NCI-H345 treated with DMSO at 0.1 percent for 48 hours (cell line): Measurements from ENCODE around the gene TP53TG5.

Experiments
- DNase-seq: peaks from one replicate; lab custom pipeline; 2025; ENCODE audit not compliant: unreplicated experiment; lab: John Stamatoyannopoulos, UW

The TP53TG5 gene

DNA sequence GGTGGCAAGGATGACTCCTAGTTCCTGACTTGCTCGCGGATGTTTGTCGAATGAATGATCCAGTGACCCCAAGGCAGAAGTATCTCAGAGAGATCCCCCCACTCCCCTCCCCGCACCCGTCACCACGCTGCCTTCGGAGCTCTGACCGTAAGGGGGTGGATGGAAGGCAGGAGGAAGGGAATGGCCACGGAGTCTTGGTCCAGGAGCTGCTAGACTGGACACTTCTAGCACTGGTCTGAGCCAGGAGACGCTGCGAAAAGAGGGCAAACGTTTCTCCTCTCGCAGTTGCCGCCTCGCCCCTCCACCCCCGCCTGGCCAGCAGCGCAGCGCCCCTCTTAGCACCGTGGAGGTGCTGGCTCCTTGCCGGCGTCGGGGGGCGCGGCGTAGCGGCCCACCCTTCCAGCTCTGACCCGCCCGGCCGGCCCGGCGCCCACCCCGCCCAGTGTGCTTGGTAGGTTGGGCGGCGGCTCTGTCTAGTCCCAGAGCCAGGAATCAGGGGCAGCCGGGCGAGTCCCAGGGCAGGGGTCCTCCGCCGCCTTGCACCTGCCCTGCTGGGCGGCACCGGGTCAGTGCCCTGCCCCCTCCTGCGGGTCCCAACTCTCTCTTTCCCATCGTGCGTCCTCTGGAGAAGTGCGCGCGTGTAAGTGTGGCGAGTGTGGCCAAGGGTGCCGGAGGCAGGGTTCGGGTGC, 27.6 kb upstream of the TP53TG5 start:
- no peak for DNase-seq

- peak; percentile 70 for DNase-seq
Measured at GRCh38 chr20:45404438-45404837, 26.3 kb upstream of the TP53TG5 start.

GRCh38 chr20:45402946-45403345, 24.8 kb upstream of the TP53TG5 start:
- no peak for DNase-seq

DNA sequence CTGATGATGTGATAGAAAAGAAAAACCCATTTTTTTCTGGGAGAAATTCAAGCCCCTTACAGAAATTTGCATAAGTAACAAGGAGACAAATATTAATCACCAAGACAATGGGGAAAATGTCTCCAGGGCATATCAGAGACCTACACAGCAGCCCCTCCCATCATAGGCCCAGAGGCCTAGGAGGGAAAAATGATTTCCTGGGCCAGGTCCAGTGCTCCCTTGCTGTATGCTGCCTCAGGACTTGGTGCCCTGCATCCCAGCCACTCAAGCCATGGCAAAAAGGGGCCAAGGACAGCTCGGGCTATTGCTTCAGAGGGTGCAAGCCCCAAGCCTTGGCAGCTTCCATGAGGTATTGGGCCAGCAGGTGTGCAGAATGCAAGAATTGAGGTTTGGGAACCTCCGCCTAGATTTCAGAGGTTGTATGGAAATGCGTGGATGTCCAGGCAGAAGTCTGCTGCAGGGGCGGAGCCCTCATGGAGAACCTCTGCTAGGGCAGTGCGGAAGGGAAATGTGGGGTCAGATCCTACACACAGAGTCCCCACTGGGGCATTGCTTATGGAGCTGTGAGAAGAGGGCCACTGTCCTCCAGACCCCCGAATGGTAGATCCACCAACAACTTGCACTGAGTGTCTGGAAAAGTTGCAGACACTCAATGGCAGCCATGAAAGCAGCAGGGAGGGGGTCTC, 22.4 kb upstream of the TP53TG5 start:
- no peak for DNase-seq

DNA sequence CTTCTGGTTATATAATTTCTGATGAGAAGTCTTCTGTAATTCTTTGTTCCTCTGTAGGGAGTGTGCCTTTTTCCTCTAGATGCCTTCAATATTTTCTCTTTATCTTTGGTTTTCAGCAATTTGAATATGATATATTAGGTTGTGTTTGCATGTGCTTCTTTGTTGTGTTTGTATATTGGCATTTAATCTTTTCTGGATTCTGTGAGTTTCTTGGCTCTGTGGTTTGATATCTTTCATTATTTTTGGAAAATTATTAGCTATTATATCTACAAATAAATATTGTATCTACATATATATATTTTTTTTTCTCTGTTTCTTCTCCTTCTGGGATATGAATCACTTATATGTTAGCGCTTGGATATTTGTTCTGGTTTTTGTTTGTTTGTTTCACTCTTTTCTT, 20.9 kb upstream of the TP53TG5 start:
- no peak for DNase-seq

GRCh38 chr20:45395114-45395415, 16.9 kb upstream of the TP53TG5 start:
- no peak for DNase-seq

DNA sequence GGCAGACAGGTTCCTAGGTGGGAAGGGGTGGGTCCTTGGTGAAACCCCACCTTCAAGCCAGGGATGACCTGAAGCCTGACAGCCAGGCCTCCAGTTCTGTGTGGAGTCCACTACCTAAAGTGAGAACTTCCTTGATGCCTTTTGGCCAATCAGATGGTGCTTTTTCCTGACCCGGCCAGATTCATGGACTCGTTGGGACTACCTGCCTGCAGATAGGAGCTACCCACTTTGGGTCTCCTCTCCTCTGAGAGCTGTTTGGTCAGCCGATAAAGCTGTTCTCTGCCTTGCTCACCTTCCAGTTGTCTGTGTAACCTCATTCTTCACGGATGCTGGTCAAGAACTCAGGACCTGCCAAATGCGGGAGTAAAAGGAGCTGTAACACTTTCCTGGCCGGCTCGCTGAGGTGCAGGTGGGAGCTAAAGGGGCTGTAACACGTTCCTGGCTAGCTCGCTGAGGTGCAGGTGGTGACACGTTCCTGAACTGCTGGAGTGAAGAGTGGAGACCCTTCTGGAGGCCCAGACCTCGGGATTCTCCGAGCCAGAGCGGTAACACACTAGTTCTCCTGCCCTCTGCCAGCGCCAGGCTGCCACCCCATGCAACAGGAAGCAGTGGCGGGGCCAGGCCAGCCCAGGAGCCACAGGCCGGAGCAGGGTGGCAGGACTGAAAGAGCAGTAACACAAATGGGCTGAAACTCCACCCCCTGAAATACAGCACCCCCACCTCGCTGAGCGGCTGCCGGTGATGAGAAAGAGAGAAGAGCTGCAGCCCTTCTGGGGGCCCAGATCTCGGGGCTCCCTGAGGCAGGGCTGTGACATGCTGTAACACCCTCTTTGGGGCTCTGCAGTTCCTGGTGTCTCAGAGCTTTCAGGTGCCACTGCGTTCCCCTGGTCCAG, 16.3 kb upstream of the TP53TG5 start:
- no peak for DNase-seq

- peak; percentile 22 for DNase-seq
Measured at GRCh38 chr20:45392733-45393132, 14.6 kb upstream of the TP53TG5 start.

GRCh38 chr20:45391559-45391958, 13.4 kb upstream of the TP53TG5 start:
- DNase-seq = no peak

GRCh38 chr20:45390931-45391330, 12.8 kb upstream of the TP53TG5 start:
- DNase-seq = no peak

GRCh38 chr20:45387274-45387673, 9.1 kb upstream of the TP53TG5 start:
- DNase-seq = no peak

GRCh38 chr20:45377269-45377668, 856 bp downstream of the TP53TG5 start:
- DNase-seq = no peak

GRCh38 chr20:45374966-45375365, 3.2 kb downstream of the TP53TG5 start:
- DNase-seq = no peak

DNA sequence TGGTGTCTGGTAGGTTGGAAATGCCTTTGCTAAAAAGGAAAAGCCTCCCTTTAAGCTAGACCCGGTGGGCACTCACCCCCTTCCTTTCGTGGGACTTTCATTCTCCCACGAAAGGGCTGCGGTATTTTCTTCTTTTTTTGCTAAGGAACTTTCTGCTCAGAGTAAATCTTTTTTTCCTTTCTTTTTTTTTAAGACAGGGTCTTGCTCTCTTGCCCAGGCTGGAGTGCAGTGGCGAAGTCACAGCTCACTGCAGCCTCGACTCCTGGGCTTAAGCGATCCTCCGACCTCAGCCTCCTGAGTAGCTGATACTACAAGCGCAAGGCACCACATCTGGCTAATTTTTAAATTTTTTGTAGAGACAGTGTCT, 4.0 kb downstream of the TP53TG5 start:
- no peak for DNase-seq

- peak; percentile 83 for DNase-seq
Measured at GRCh38 chr20:45373353-45374100, 4.6 kb downstream of the TP53TG5 start.

GRCh38 chr20:45372646-45373352, 5.3 kb downstream of the TP53TG5 start:
- DNase-seq = no peak

- DNase-seq = no peak
Measured at GRCh38 chr20:45372241-45372640, 5.9 kb downstream of the TP53TG5 start.

GRCh38 chr20:45370571-45371160, 7.5 kb downstream of the TP53TG5 start:
- DNase-seq = no peak

- no peak for DNase-seq
Measured at GRCh38 chr20:45368221-45368980, 9.7 kb downstream of the TP53TG5 start.

- no peak for DNase-seq
Measured at GRCh38 chr20:45367126-45367525, 11.0 kb downstream of the TP53TG5 start.
